ENCODE data around the gene TRABD. TPM values are rescaled to one million over a fixed set of nuclear protein-coding genes. Genes with fewer than 3 reads are reported as not detected.

The TRABD gene
- total RNA-seq, 4 donors from 2014 or later: 18.3 to 31.0 (median 22.3) TPM

GRCh38 chr22:50211147-50211546 lies 25.4 kb downstream of the TRABD start:
- intact Hi-C loops (cut with DNase I): no loop called here
- Histone ChIP-seq H3K4me3 (no peak overlapping the region), H3K27ac (replicated peaks in 1 of 4) (no peak overlapping the region), H3K9me3 (no peaks in the 10 kb centered on the region), H3K36me3 (peaks cover 23 to 97% (median 89%) of the 10 kb centered on the region in 4 donors), H3K27me3 (no peaks in the 10 kb centered on the region), H3K4me1 (peaks cover 17 to 41% (median 27%) of the 10 kb centered on the region in 4 donors)
- DNase-seq (ENCODE audit: extremely low spot score): no peak
- 91% methylated on average over 14 of the region's 14 CpGs for WGBS
- TF ChIP-seq POLR2A (IDR thresholded peaks at IDR 0.05; ENCODE audit: low read depth): no peak
- no peak for TF ChIP-seq CTCF (IDR thresholded peaks at IDR 0.05)

- Histone ChIP-seq H3K27me3 (no peaks in the 10 kb centered on the region), H3K4me3 (no peak overlapping the region), H3K36me3 (peaks cover 42 to 97% (median 92%) of the 10 kb centered on the region in 4 donors), H3K27ac (replicated peaks in 1 of 4) (no peak overlapping the region), H3K4me1 (peaks cover 0 to 24% (median 10%) of the 10 kb centered on the region in 4 donors), H3K9me3 (no peaks in the 10 kb centered on the region)
- WGBS: 96% methylated on average over 9 of the region's 9 CpGs
- intact Hi-C loops (cut with DNase I): no loop called here
- TF ChIP-seq EP300 (IDR thresholded peaks at IDR 0.05) (no peak), POLR2AphosphoS5 (IDR thresholded peaks at IDR 0.05) (no peak), CTCF (IDR thresholded peaks at IDR 0.05) (no peak), POLR2A (IDR thresholded peaks at IDR 0.05; ENCODE audit: low read depth) (no peak)
- no peak for DNase-seq (ENCODE audit: extremely low spot score)
Observed at GRCh38 chr22:50213263-50213662, 27.6 kb downstream of the TRABD start.

GRCh38 chr22:50215297-50216054 lies 29.8 kb downstream of the TRABD start:
- Histone ChIP-seq H3K9me3 (no peaks in the 10 kb centered on the region), H3K4me3 (no peak overlapping the region), H3K4me1 (peaks cover 6 to 20% (median 12%) of the 10 kb centered on the region in 4 donors), H3K36me3 (peaks cover 47 to 97% (median 93%) of the 10 kb centered on the region in 4 donors), H3K27me3 (no peaks in the 10 kb centered on the region), H3K27ac (replicated peaks in 1 of 4) (no peak overlapping the region)
- WGBS: 76% methylated on average over 11 of the region's 17 CpGs
- DNase-seq (ENCODE audit: extremely low spot score): no peak
- intact Hi-C loops (cut with DNase I): no loop called here
- TF ChIP-seq POLR2A (IDR thresholded peaks at IDR 0.05; ENCODE audit: low read depth) (no peak), EP300 (IDR thresholded peaks at IDR 0.05) (no peak), CTCF (IDR thresholded peaks at IDR 0.05) (no peak), POLR2AphosphoS5 (IDR thresholded peaks at IDR 0.05) (no peak)

- TF ChIP-seq POLR2A (IDR thresholded peaks at IDR 0.05; ENCODE audit: low read depth) (no peak), CTCF (IDR thresholded peaks at IDR 0.05) (no peak), POLR2AphosphoS5 (IDR thresholded peaks at IDR 0.05) (no peak), EP300 (IDR thresholded peaks at IDR 0.05) (no peak)
- Histone ChIP-seq H3K36me3 (peaks cover 47 to 97% (median 93%) of the 10 kb centered on the region in 4 donors), H3K4me3 (no peak overlapping the region), H3K27ac (replicated peaks in 1 of 4) (no peak overlapping the region), H3K9me3 (no peaks in the 10 kb centered on the region), H3K27me3 (no peaks in the 10 kb centered on the region), H3K4me1 (peaks cover 6 to 18% (median 12%) of the 10 kb centered on the region in 4 donors)
- WGBS: 72% methylated on average over 10 of the region's 15 CpGs
- intact Hi-C loops (cut with DNase I): no loop called here
- no peak for DNase-seq (ENCODE audit: extremely low spot score)
Observed at GRCh38 chr22:50216055-50216683, 30.5 kb downstream of the TRABD start.

All from esophagus muscularis mucosa (tissue), 4 donors.